Heart left ventricle (tissue), 13 donors: ENCODE results near the gene SARNP.

Experiments used
- CTCF ChIP-seq, 12 donors: fragments of 200-600 bp; sonication (generic) in 4 of 12; IDR thresholded peaks; one replicate each; pipeline versions ENCODE4 v1.5.0 to v1.8.0; 2018 to 2022; ENCODE audit warnings: antibody characterized with exemption in 12 of 12, mild to moderate bottlenecking in 5 of 12
- POLR2A ChIP-seq, 2 donors: fragments of 450-650 bp; IDR thresholded peaks; one replicate each; pipeline ENCODE4 v1.6.1; 2017; ENCODE audit warnings: antibody characterized with exemption in 2 of 2, mild to moderate bottlenecking in 2 of 2, moderate library complexity in 2 of 2
- donor health status: ischemic (EF 13 %, LVEDD 7.1; RV severe dilation, severe dysfunction).
- donor health status: DM: no; HTN: yes; CAD: no.
- donor health status: DM: no; HTN: no; CAD: no.
- donor health status: ischemic (EF 25% LVEDD 6.9; RV normal size, moderate dysfunction).
- donor health status: ischemic (EF 25% LVEDD 5.7; RV mildly dilated, moderate dysfunction).
- donor health status: ischemic (EF 35%, LVEDD 5.7; RV mildly dilated, moderate dysfunction).
- donor health status: nonischemic (EF 11% LVEDD 7.7; RV severe dilation, severe dysfunction).
- donor health status: DM: yes; HTN: yes; CAD: no.
- donor health status: PGD.
- donor health status: ischemic (EF 29% LVEDD 5.4; RV normal size, mild dysfunction).
- donor health status: nonischemic (EF 23%, LVEDD 6.1; RV moderate dilation, normal function).

- TF ChIP-seq CTCF (IDR thresholded peaks at IDR 0.05) (no peak), POLR2A (IDR thresholded peaks at IDR 0.05) (no peak)
These were observed 102.3 kb downstream of the SARNP start for GRCh38 chr12:55715169-55715764.
